Right forelimb (tissue), 1 donor: ENCODE data around the gene TDRD9.
"Not testable (repeated sequence)": the region's sequence is repeated elsewhere in the genome, so short reads cannot be mapped to it uniquely, and the experiment has no call there.

Experiments used
- DNase-seq: peaks from one replicate; pipeline ENCODE4 v3.0.0-alpha.2; 2018

Gene TDRD9

GRCh38 chr14:103923863-103924262, 4.4 kb upstream of the TDRD9 start:
- no peak for DNase-seq

GRCh38 chr14:103925316-103925715, 2.9 kb upstream of the TDRD9 start:
- DNase-seq: no peak

GRCh38 chr14:103927566-103927965, 690 bp upstream of the TDRD9 start:
- DNase-seq: no peak

GRCh38 chr14:103930051-103930604, 1.9 kb downstream of the TDRD9 start:
- no peak for DNase-seq

- DNase-seq: no peak
Measured at GRCh38 chr14:103931422-103931821, 3.2 kb downstream of the TDRD9 start.

- no peak for DNase-seq
Measured at GRCh38 chr14:103932791-103933490, 4.7 kb downstream of the TDRD9 start.

- DNase-seq: no peak
Measured at GRCh38 chr14:103935102-103935501, 6.8 kb downstream of the TDRD9 start.

- no peak for DNase-seq
Measured at GRCh38 chr14:103941462-103941861, 13.2 kb downstream of the TDRD9 start.

GRCh38 chr14:103941973-103942736, 13.9 kb downstream of the TDRD9 start, which contains the start of gene RD3L:
RD3L (minus strand) TSS chr14:103942529; CDS start chr14:103941695, 834 bp downstream.
- DNase-seq: no peak

GRCh38 chr14:103943673-103944072, 15.4 kb downstream of the TDRD9 start:
- no peak for DNase-seq

- DNase-seq: no peak
Measured at GRCh38 chr14:103946975-103947374, 18.7 kb downstream of the TDRD9 start.

GRCh38 chr14:103948442-103948841, 20.2 kb downstream of the TDRD9 start:
- DNase-seq: no peak

- no peak for DNase-seq
Measured at GRCh38 chr14:103949131-103949790, 21.0 kb downstream of the TDRD9 start.

GRCh38 chr14:103960457-103961055, 32.3 kb downstream of the TDRD9 start:
- DNase-seq: no peak

- DNase-seq: no peak
Measured at GRCh38 chr14:103961928-103962578, 33.8 kb downstream of the TDRD9 start.

- no peak for DNase-seq
Measured at GRCh38 chr14:103966631-103967030, 38.4 kb downstream of the TDRD9 start.

- no peak for DNase-seq
Measured at GRCh38 chr14:103969961-103970360, 41.7 kb downstream of the TDRD9 start.

GRCh38 chr14:103973354-103973753, 45.1 kb downstream of the TDRD9 start:
- DNase-seq: no peak

- DNase-seq: no peak
Measured at GRCh38 chr14:103974575-103974974, 46.3 kb downstream of the TDRD9 start.

GRCh38 chr14:103980623-103981238, 52.5 kb downstream of the TDRD9 start:
- not testable (repeated sequence) for DNase-seq

GRCh38 chr14:103984196-103984595, 55.9 kb downstream of the TDRD9 start:
- no peak for DNase-seq

GRCh38 chr14:103989034-103989433, 60.8 kb downstream of the TDRD9 start:
- DNase-seq: no peak
